ENCODE measurements around the gene SLC17A2. TPM values are rescaled to one million over a fixed set of nuclear protein-coding genes. Genes with fewer than 3 reads are reported as not detected.

Gene SLC17A2
- total RNA-seq, 1 donor from 2014 or later, result not detected

DNA sequence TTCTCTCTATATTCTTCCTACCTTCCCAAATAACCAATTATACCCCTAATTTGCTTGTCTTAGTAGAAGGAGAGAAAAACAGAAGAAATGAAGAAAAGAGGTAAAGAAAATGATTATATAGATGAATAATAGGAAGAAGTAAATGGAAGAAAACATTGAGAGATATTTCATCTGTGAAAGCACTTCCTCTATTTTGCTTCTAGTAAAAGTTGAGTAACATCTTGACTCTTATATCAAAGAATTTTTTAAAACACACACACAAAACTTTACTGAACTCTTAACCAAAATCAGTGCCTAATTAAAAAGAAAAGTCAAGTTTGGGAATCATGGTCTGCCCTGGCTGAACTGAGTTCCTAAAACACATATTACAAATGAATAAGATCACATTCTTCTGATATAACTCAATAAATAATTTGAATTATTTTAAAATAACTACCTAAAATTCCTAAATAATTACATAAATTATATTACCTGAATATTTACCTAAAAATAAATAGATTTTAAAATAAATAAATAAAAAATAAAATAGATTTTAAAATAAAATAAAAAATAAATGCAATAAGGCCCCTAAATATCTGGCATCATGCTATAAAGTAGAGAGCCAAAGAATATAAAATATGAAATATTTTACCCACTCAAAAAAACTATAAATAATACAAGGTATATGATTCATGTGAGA is 8.8 kb downstream of the SLC17A2 start:
- intact Hi-C loops (cut with micrococcal nuclease), result no loop called here

DNA sequence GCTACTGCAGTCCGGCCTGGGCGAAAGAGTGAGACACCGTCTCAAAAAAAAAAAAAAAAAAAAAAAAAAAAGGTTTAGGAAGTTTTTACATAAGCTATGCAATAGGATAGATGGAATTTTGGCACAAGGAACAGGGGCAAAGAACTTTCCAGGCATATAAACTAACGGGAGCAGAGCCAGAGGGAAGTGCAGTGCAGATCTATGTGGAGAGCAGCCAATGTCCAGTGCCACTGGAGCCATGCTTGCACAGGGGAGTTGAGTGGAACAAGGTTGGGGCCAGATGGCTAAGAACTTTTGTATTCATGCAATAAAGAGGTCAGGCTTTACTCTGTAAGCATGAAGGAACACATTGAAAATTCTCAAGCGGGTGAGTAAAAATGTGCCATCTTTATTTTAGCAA is 10.8 kb downstream of the SLC17A2 start:
- intact Hi-C loops (cut with micrococcal nuclease), result no loop called here

DNA sequence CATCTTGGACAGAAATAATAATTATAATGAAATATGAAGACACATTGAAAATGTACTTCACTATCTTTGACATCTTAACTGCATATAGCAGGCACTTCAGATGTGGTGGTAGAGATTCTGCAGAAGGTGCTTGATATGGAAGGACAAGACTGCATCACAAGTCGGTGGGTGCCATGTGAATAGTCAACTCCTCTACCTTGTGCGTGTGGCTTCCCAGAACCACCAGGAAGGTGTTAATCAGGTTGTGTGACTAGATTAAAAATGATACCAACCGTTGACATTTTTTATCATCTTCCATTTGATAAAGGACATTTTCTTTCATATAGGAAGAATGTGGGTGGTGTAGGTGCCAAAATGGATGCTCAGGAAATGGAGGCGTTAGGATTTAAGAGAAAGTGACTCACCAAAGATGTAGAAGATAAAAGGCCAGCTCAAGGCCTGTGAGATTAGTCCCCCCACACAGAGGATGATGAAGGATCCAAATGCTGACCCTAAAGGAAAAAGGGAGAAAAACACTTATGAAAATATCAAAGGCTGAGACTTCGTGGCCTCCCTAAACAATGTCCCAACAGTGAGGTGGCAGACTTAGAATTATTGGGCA is 12.3 kb downstream of the SLC17A2 start:
- intact Hi-C loops (cut with micrococcal nuclease), result no loop called here

DNA sequence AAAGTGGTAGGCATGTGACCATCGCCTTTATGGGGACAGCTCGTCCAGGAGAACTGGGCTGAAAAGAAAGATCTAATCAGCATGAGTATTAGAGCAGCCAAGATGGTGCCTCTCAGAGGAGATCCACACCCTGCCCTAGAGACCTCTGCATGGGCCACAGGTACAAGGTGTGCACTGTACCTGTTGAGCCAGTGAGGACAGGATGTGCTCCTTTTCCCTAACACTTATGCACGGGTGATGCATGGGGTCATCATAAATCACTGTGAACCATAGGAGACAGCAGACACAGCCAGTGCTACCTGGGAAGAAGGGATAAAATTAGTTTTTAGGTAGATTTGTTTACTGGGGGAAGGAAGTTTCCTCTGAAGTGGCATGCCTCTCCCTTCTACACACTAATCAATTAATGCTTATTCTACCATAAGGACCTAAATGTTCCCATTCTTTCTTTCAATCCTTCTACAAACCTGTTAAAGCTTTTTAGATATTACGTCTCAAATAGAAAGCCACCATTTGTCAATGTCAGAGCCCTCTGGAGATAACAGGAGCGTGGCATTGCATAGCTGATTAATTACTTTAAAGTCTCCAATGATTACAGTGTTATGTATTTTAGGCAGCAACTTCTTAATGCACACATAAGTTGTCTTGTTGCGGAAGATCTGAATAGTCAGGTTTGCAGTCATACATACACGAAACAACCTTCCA is 13.6 kb downstream of the SLC17A2 start:
- intact Hi-C loops (cut with micrococcal nuclease), result no loop called here

DNA sequence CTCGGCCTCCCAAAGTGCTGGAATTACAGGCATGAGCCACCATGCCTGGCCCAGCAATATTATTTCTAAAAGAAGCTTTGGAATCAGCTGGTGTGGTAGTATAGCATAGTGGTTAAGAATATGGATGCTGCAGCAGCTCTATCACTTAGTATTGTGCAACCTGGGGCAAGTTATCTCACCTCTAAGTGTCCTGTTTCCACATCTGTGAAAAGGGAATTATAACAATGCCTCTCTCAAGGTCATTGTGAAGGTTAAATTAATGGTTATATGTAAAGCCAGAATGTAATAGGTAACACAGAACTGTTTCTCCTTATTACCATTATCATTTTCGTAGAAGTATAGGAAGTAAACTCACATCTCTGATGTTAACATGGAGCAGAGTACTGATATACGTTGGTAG is 14.2 kb downstream of the SLC17A2 start:
- intact Hi-C loops (cut with micrococcal nuclease), result no loop called here

DNA sequence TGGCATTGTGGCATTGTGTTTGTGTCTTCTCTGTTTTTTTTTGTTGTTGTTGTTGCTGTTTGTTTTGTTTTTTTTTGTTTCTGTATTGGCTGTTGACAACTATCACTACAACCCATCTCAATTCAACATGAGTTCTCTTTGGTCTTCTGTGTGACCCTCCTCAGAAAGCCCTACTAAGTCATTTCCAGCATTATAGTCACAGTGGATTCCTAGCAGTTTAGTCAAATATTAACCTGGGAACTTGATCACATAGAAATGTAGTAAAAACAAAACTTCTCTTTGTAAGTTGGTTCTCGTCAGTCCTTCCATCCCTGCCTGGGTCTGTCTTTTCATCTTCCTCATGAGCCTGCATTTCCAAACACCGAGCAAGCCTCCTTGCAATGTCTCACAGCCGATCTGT is 16.8 kb downstream of the SLC17A2 start:
- intact Hi-C loops (cut with micrococcal nuclease), result no loop called here

DNA sequence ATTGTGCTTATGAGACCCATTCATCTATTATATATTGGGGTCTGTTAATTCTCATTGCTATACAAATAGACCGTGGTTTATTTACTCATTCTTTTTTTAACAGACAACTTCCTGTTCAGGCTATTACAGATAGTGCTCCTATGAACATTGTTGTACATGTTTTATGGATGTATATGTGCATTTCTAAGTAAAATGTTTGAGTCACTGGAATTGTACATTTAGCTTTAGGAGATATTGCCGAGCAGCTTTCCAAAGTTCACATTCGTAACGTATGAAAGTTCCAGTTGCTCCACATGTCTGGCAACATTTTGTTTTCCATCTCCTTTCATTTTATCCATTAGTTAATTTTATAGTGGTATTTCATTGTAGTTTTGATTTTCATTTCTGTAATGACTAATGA is 19.1 kb downstream of the SLC17A2 start:
- intact Hi-C loops (cut with micrococcal nuclease), result no loop called here

DNA sequence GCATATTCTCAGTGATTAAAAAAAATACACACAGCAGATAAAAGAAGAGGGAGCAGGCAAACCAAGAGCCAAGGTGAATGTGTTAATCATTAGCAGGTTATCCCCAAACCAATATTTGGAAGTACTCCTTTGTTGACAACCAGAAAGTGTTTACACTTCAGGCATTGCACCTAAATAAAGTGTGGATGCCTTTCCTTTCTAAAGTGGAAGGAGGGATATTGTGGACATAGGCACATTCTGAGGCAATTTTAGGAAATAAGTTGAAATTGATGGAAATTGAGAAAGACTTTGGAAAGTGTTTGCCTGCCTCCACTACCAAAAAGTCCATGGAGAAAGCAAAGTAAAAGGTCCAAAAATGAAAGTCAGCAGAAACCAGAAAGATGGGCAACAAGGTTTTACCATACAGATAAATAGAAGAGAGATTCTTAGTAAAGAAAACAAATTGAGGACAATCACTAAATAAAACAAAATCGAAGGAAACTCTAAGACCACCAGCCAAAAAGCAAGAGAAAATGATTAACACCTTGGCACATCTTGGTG is 22.9 kb downstream of the SLC17A2 start:
- intact Hi-C loops (cut with micrococcal nuclease), result no loop called here

DNA sequence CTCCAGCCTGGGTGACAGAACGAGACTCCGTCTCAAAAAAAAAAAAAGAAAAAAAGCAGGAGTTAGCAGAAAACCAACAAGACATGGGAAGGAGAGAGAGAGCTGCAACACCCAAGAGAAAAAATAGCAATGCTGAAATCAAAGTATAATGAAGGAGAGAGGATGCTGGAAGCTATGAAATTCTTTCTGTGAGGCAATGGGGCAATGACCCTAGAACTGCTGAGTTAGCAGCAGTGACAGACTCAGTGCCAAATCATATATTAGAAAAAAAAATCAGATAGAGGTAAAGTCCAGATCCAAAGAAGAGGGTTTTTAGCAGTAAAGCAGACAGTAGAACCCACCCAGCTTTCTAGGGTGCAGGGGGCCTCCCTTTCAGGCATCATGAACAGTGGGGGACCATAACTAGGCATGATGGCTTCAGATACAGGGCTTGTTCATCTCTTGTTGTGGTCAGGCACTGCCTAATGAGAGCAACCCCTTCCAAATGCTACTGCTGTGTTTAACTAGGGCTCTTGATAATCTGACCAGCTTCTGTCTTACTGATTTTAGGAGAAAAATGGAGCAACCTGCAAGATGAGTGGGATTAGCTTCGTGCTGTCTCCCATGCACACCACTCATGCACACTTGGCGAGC is 26.9 kb downstream of the SLC17A2 start:
- intact Hi-C loops (cut with micrococcal nuclease), result no loop called here

DNA sequence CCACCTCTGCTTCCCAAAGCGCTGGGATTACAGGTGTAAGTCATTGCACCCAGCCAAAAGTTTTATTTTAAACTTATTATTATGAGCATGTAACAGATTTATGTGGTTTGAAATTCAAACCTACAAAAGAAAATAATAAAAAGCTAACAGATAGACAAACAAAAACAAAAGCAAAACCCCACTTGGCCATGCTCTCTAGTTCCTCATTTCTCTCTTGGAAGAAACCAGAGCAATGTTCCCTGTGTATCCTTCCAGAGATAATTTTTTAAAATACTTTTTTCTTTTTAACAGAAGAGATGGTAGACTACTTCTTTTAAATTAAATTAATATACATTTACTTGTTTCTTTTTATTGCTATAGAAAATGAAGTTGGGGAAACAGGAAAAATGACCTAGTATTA is 28.4 kb downstream of the SLC17A2 start:
- intact Hi-C loops (cut with micrococcal nuclease), result no loop called here

DNA sequence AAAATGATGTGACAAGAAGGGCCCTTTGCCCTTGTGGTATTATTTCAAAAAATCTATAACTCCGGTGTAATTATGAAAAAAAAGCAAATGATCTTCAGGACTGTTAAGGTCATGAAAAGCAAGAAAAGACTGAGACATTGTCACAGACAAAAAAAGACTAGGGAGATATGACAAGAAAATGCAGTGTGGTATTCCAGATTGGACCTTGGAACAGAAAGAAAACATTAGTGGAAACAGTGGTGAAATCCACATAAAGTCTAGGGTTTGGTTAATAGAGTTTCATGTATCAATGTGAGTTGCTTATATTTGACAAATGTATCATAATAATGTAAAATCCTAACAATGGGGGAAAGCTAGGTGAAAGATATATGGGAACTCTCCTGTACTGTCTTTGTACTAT is 29.6 kb downstream of the SLC17A2 start:
- intact Hi-C loops (cut with micrococcal nuclease), result no loop called here

DNA sequence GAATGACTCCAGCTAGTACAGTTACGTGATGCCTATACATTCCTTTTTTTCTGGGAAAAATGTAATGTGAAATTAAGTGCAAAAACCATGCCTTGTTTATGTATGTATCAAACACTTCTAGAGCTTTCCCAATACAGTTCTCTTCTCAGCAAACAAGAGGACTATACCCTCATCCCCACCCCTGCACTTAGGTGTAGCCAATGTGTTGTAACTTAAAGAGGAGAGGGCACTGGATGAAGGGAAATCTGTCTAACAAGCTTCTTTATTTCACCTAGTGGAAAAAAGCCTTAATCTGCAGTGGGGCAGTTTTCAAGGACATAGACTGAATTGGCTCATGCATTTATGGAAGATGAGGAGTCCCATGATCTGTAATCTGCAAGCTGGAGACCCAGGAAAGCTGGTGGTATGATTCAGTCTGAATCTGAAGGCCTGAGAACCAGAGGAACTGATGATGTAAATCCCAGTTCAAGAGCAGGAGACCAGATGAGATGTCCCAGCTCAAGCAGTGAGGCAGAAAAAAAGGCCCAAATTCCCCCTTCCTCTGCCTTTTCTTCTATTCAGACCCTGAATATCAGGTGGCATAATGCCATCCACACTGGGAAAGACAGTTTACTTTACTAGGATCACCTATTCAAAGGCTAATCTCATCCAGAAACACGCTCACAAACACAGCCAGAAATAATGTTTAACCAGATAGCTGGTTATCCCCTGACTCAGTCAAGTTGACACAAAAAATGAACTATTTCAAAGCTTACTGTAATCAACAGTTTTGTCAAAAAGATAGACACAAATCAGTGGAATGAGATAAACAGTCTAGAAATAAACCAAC is 30.7 kb downstream of the SLC17A2 start:
- intact Hi-C loops (cut with micrococcal nuclease), result no loop called here

DNA sequence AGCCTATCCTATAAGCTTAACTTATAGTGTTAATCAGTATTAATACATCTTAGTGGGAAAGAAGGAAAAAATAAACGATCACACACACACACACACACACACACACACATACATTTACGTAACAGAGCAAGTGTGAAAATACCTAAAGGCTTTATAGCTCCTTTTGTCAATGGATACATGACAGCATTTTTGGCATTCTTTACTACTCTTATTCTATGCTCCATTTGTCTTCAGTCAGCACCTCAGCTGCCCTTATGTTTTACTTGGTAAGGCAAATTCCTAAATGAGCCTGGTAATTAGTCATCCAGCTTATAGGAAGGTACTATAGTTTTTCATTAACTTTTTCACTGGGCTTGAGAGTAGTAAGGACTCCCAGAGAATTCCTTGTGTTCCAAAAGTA is 31.4 kb downstream of the SLC17A2 start:
- intact Hi-C loops (cut with micrococcal nuclease), result no loop called here

DNA sequence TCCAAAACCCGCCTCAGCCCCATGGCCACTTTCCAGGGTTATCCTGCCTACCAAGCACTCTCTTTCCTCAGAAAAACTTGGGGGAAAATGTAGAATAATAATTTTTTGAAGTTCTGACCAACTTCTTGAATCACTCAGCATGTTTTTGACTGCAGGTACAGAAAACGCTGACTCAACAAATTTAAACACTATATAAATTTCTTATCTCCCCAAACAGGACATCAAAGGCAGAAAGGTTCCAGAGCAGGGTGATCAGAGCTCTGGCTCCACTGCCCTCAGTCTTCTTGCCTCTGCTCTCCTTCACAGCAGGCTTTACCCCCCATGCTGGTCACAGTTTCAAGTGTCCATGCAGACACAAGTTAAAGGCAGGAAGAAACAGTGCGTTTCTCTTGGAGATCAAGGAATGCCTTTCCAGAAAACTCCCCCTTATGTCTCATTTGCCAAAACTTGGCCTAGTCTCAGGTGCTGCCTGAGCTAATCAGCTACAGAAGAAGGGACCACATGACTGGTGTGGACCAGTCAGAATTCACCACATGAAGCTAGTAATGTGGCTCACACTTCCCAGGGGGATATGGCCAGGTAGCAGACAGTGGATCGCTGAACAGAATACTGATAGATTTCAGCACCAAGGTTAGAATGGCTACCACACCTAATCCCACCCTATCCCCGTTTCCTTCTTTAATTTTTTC is 32.1 kb downstream of the SLC17A2 start:
- intact Hi-C loops (cut with micrococcal nuclease), result no loop called here

DNA sequence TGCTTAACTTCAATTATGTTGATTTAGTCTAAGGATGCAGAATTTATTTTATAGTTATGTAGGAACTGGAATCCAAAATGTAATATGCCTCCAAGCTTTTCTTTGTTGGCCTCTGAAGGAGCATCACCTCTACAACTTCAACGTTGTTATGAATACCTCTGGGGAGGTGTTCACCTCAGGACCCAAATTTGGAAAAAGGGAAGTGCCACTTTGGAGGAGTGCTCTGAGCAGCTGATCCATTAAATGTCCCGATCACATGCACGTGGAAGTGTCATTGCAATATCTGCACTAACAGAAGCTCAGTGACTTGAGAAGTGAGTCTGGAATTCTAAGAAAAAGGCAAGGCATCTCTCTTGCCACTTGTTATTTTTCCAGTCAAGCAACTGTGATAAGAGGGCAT is 34.2 kb downstream of the SLC17A2 start:
- intact Hi-C loops (cut with micrococcal nuclease), result no loop called here

DNA sequence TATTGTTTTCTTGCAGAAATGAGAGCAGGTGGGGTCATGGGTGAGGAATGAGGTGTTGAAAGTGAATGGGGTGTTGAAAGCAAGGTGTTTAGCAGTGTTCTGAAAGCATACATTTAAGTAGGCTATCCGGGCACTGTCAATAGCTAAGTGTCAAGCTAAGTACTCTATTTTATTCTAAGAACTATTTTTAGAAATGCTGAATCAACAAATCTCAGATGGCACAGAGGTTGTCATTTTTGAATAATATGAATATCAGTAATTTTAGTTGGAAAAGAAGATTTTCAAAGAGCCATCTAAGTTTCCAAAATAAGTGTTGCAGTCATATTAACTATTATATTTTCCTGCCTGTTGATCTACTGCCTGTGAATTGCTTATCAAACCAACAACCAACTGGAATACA is 34.7 kb downstream of the SLC17A2 start:
- intact Hi-C loops (cut with micrococcal nuclease), result no loop called here

DNA sequence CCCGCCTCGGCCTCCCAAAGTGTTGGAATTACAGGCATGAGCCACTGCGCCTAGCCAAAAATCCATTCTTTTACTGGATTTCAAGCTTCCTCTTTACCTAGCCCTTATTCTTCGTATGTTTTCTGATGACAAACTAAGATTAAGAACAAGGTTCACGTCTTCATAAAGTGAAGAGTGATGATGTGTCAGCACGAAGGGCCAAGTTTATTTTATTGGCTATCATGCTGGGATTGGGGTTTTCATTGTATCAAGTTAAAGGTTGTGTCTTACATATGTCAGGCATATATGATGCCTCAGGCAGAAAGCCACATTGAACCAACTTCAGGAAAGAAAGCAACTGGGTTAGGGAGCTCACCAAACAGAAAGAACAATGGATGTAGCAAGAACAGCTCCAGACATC is 36.7 kb downstream of the SLC17A2 start:
- intact Hi-C loops (cut with micrococcal nuclease), result no loop called here

DNA sequence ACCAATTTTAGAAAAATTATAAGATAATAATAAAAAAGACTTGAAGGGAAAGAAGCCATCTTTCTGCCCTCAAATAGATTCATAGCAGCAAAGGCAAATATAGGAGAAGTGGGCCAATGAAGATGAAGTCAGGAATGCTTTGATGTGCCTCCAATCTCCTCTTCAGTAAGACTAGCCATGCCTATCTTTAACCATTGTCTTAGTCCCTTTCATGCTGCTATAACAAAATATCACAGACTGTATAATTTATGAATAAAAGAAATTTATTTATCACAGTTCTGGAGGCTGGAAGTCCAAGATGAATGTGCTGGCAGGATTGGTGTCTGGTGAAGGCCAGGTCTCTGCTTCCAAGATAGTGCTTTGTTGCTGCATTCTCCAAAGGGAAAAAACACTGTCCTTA is 37.6 kb downstream of the SLC17A2 start:
- intact Hi-C loops (cut with micrococcal nuclease), result no loop called here

DNA sequence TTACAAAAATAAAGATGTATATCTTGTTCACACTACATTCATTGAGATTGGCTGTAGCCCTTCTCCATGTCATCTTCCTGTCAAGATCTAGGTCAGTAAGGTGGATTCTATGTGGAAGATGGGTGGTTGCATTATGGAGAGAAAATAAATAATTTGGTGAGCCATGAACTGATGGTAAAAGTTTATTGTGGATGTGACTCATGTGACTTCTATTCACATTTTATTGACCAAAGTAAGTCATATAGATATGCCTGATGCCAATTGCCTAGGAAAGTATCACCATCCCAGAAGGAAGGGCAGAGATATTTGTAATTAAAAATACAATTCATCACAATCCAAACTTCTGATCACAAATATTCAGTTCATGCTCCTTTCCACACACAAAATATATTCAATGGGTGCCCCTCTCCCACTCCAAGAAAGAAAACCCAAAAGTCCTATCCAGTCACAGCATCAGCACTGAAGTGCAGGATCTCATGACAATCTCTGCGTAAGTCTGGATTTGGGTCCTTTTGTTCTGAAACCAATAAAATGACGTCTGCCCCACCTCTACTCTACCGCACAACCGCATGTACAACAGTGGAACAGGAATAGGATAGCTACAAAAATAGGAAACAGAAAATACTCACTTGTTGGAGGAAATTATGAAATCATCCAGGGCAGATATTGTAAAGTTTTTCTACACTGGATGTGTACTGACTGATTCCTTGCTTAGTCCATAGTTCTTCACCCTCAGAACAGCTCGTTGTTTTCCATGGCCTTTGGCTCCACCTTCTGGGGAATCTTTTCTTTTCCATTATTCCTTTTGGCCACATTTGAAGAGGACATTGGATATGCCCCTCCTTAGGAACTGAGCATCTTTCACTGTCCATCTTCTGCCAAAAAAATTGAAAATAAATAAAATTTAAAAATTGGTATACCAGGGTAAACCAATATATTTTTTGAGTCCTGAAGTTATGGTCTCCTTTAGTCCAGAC is 40.3 kb downstream of the SLC17A2 start:
- intact Hi-C loops (cut with micrococcal nuclease), result loop anchor here (1.0 kb wide), 1 partner anchor 170 kb away; no protein-coding TSS in a partner anchor

Data from T-helper 1 cell treated with Interleukin-12 subunit alpha and Interleukin-12 subunit beta and Interleukin-4 antibody, amounts not matched to agents 30 ng/mL and 1 ng/mL, for 36 hours (primary cell).